K562 (cell line): ENCODE results near the gene RUSC1. TPM values are rescaled to one million over a fixed set of nuclear protein-coding genes. Genes with fewer than 3 reads are reported as not detected.

Experiments used
- ATAC-seq: fragments of 200-7000 bp; cut with Tn5 transposase; 3 replicates; pipeline ENCODE4 v1.9.1; 2020; ENCODE audit warnings: moderate library complexity
- BruUV-seq: library from RNA; stranded (reverse); fragments of 400-500 nt; replicated peaks from 2 replicates; lab custom pipeline; 2021; lab: Mats Ljungman, UMichigan
- CTCF ChIA-PET: fragments of 300-600 bp; formaldehyde crosslinking; extraction: SDS; loops from one replicate; lab custom pipeline; 2021; ENCODE audit warnings: low intra/inter-chr PET ratio; lab: Yijun Ruan, JAX
- POLR2A ChIA-PET: fragments of 300-600, 350-650 bp; sonication (Branson Sonifier 250); formaldehyde crosslinking; extraction: SDS; loops from one replicate; lab custom pipeline; 2021; ENCODE audit warnings: antibody characterized with exemption, inconsistent platforms; lab: Yijun Ruan, JAX
- DNase-seq, 4 experiments: peaks; one replicate each; pipeline versions ENCODE4 v3.0.0 to v3.0.0-alpha.2; 2011 to 2018; ENCODE audit warnings: low spot score in 3 of 4, mixed read lengths in 3 of 4; ENCODE audit errors: extremely low read depth in 1 of 4
- FAIRE-seq: peaks from 2 replicates; lab custom pipeline; 2011; peaks lifted over from hg19 to GRCh38; lab: Jason Lieb, UNC
- H2AFZ ChIP-seq: 2 replicates; pipeline ENCODE4 v1.6.0; 2011; ENCODE audit warnings: low read depth, low read length, control low read depth, inconsistent platforms
- H3K27ac ChIP-seq: fragments of 200-600 bp; 3 replicates; pipeline ENCODE4 v1.8.0; 2011; ENCODE audit warnings: low read depth, mild to moderate bottlenecking, control low read depth, inconsistent platforms, low read length, moderate library complexity, mixed read lengths; ENCODE audit errors: extremely low read depth
- H3K27me3 ChIP-seq, 2 experiments: fragments of 300-600 bp in 1 of 2; 2 replicates in 1 of 2; 3 replicates in 1 of 2; pipeline versions ENCODE4 v1.6.0 to v1.8.0; 2011; ENCODE audit warnings: inconsistent platforms in 2 of 2, low read length in 2 of 2, mild to moderate bottlenecking in 1 of 2, mixed read lengths in 1 of 2, moderate library complexity in 1 of 2; ENCODE audit not compliant: control insufficient read depth in 2 of 2, insufficient read depth in 2 of 2
- H3K36me3 ChIP-seq: fragments of 300-600 bp; 3 replicates; pipeline ENCODE4 v1.8.0; 2011; ENCODE audit warnings: mild to moderate bottlenecking, low read length, inconsistent platforms; ENCODE audit not compliant: control insufficient read depth, insufficient read depth
- H3K4me1 ChIP-seq, 2 experiments: fragments of 200-600 bp in 1 of 2; replicated peaks in 1 of 2; 2 replicates in 1 of 2; 3 replicates in 1 of 2; pipeline versions ENCODE4 v1.5.1 to v1.8.0; 2011; ENCODE audit warnings: inconsistent platforms in 2 of 2, low read length in 2 of 2, mild to moderate bottlenecking in 1 of 2, mixed read lengths in 1 of 2, moderate library complexity in 1 of 2; ENCODE audit not compliant: control insufficient read depth in 2 of 2, insufficient read depth in 2 of 2
- H3K4me2 ChIP-seq: 2 replicates; pipeline ENCODE4 v1.6.1; 2011; ENCODE audit warnings: low read length, control low read depth, inconsistent platforms, mixed read lengths; ENCODE audit not compliant: insufficient read depth
- H3K4me3 ChIP-seq: fragments of 200-600 bp; sonication (generic), shearing (Covaris generic); 2 replicates; pipeline ENCODE4 v1.5.1; 2016; ENCODE audit warnings: control low read depth, inconsistent platforms
- H3K79me2 ChIP-seq: fragments of 200-600 bp; 3 replicates; pipeline ENCODE4 v1.8.0; 2011; ENCODE audit warnings: low read length, inconsistent platforms; ENCODE audit not compliant: control insufficient read depth, insufficient read depth
- H3K9ac ChIP-seq, 2 experiments: 2 replicates each; pipeline versions ENCODE4 v1.6.0 to v1.6.1; 2011; ENCODE audit warnings: low read depth in 2 of 2, low read length in 2 of 2, control low read depth in 1 of 2, inconsistent platforms in 1 of 2, mild to moderate bottlenecking in 1 of 2, mixed read lengths in 1 of 2; ENCODE audit not compliant: insufficient read depth in 1 of 2
- H3K9me1 ChIP-seq: one replicate; pipeline ENCODE4 v1.6.0; 2011; ENCODE audit warnings: inconsistent platforms, mild to moderate bottlenecking, low read length, moderate library complexity; ENCODE audit not compliant: control insufficient read depth, insufficient read depth
- H3K9me3 ChIP-seq: replicated peaks from 2 replicates; pipeline ENCODE4 v1.5.1; 2011; ENCODE audit warnings: low read depth, low read length, inconsistent platforms; ENCODE audit not compliant: control insufficient read depth, insufficient read depth
- H4K20me1 ChIP-seq: replicated peaks from 2 replicates; pipeline ENCODE4 v1.6.1; 2011; ENCODE audit warnings: low read length, inconsistent platforms, mixed read lengths; ENCODE audit not compliant: control insufficient read depth, insufficient read depth
- ADNP ChIP-seq: fragments of 200-800 bp; sonication (Bioruptor generic); IDR thresholded peaks from 2 replicates; pipeline ENCODE4 v1.6.1; 2016; ENCODE audit warnings: missing genetic modification characterization, missing compliant biosample characterization
- CREB1 ChIP-seq, 2 experiments: sonication (generic) in 1 of 2; formaldehyde crosslinking in 1 of 2; IDR thresholded peaks; 2 replicates each; pipeline versions ENCODE4 v1.6.1 to v1.8.0; 2012 to 2022; ENCODE audit warnings: inconsistent platforms in 1 of 2, mild to moderate bottlenecking in 1 of 2, missing genetic modification reagents in 1 of 2, moderate library complexity in 1 of 2
- HMGN3 ChIP-seq: IDR thresholded peaks from 2 replicates; pipeline ENCODE4 v1.6.1; 2011; ENCODE audit warnings: borderline replicate concordance, low read depth, mild to moderate bottlenecking, mixed read lengths, low read length; ENCODE audit not compliant: insufficient read length; ENCODE audit errors: extremely low read depth
- POLR2AphosphoS2 ChIP-seq: IDR thresholded peaks from 2 replicates; pipeline ENCODE4 v1.6.1; 2012; ENCODE audit warnings: low read length, improper control_type of control experiment
- RBBP5 ChIP-seq: fragments of 200-600 bp; sonication (generic); IDR thresholded peaks from 2 replicates; pipeline ENCODE4 v1.6.1; 2012; ENCODE audit warnings: borderline replicate concordance, mild to moderate bottlenecking, low read length, control low read depth, inconsistent platforms; ENCODE audit not compliant: insufficient read depth, poor library complexity, severe bottlenecking
- TEAD1 ChIP-seq, 2 experiments: fragments of 450-650 bp in 1 of 2; sonication (generic) in 1 of 2; formaldehyde crosslinking; IDR thresholded peaks; 2 replicates each; pipeline versions ENCODE4 v1.4.0 to v1.8.0; 2020 to 2022; ENCODE audit warnings: mild to moderate bottlenecking in 2 of 2, missing genetic modification reagents in 1 of 2
- U2AF1 ChIP-seq: fragments of 200-400 bp; formaldehyde crosslinking; optimal IDR thresholded peaks from 2 replicates; pipeline ENCODE3; 2017; ENCODE audit warnings: mild to moderate bottlenecking, low read depth, low read length, moderate library complexity
- ZBTB1 ChIP-seq: sonication (generic); formaldehyde crosslinking; IDR thresholded peaks from 2 replicates; pipeline ENCODE4 v1.8.1; 2023; ENCODE audit warnings: missing genetic modification reagents, low read depth, mild to moderate bottlenecking, borderline replicate concordance
- ZBTB9 ChIP-seq: fragments of 450-650 bp; formaldehyde crosslinking; IDR thresholded peaks from 2 replicates; pipeline ENCODE4 v1.4.0; 2020; ENCODE audit warnings: mild to moderate bottlenecking, moderate library complexity
- ZNF655 ChIP-seq: fragments of 250-450 bp; sonication (Bioruptor Pico); IDR thresholded peaks from 2 replicates; pipeline ENCODE4 v1.5.0; 2021
- WGBS: fragments of 100-300 bp; shearing (Covaris generic); methylation state at CpG from one replicate; pipeline ENCODE4 v1.1.6; 2016; ENCODE audit warnings: low coverage, mixed read lengths; ENCODE audit not compliant: insufficient coverage; ENCODE audit errors: missing lambda C conversion rate; 5-methylcytosine and 5-hydroxymethylcytosine counted together
- in situ Hi-C: fragments of 300-500 bp; cut with MboI; formaldehyde crosslinking; loops from 4 replicates; pipeline ENCODE4 v1.15.0; 2018; ENCODE audit warnings: inconsistent platforms, mixed read lengths
- intact Hi-C: fragments of 100-400 bp; cut with micrococcal nuclease; formaldehyde crosslinking; loops from 2 replicates; pipeline ENCODE4 v1.14.2; 2022
- polyA plus RNA-seq, 8 experiments: library from polyadenylated mRNA; depleted of rRNA in 4 of 8; stranded (reverse) in 5 of 8; unstranded in 3 of 8; fragments of >200 nt; fragmentation: Nextera tagmentation in 2 of 8; fragmentation: Illumina TruSeq in 1 of 8; extraction: Ambion mirVana in 2 of 8; extraction: Trizol in 1 of 8; gene quantifications; 2 replicates each; pipeline versions ENCODE4 v1.2.1 to v1.2.3, GENCODE V29; 2011 to 2014; ENCODE audit warnings: inconsistent platforms in 1 of 8, missing spikeins in 1 of 8
- total RNA-seq, 7 experiments: library from RNA; depleted of rRNA in 6 of 7; stranded (reverse); fragments of >200 nt in 6 of 7; fragmentation: Illumina TruSeq in 2 of 7; extraction: Trizol in 2 of 7; gene quantifications; 2 replicates each; pipeline versions ENCODE4 v1.2.1 to v1.2.3, GENCODE V29; 2011 to 2021; ENCODE audit warnings: low replicate concordance in 1 of 7
- TF ChIP-seq, protein P1 (sequence below): fragments of 450-650 bp; formaldehyde crosslinking; IDR thresholded peaks from 2 replicates; pipeline ENCODE4 v1.4.0; 2022; ENCODE audit warnings: missing genetic modification characterization
- TF ChIP-seq, protein P2 (sequence below): IDR thresholded peaks from 2 replicates; pipeline ENCODE4 v1.6.1; 2012; ENCODE audit warnings: low read depth, low read length, improper control_type of control experiment, borderline replicate concordance
- TF ChIP-seq, protein P3 (sequence below): IDR thresholded peaks from 2 replicates; pipeline ENCODE4 v1.6.1; 2014; ENCODE audit warnings: antibody characterized with exemption

The RUSC1 gene
- total and polyA plus RNA-seq, 9 of the 15 experiments (the other 6 are each of a cell fraction or from before 2014, with no cell fraction given) = 5.7 to 68.3 (median 33.6) TPM

- H3K36me3 ChIP-seq = peaks cover 50% of the 10 kb centered on the region
- H4K20me1 ChIP-seq = peaks cover 14% of the 10 kb centered on the region
- peak in 1 of 4 experiments; percentile 41 for DNase-seq
- WGBS = 69% methylated on average over 11 of the region's 11 CpGs
- H3K27me3 ChIP-seq = no peaks in the 10 kb centered on the region
- intact Hi-C loops (loop anchor here (10.0 kb wide), 1 partner anchor 275 kb away; no protein-coding TSS in a partner anchor), in situ Hi-C loops (loop anchor here (25.0 kb wide), 1 partner anchor 1417 kb away; the partner anchor contains the start of genes ISG20L2, METTL25B and MRPL24)
- peaks cover 8 to 52% of the 10 kb centered on the region in 2 experiments; a peak in 4 of 5 replicates for H3K4me1 ChIP-seq
- peaks cover 4% of the 10 kb centered on the region for H3K9me1 ChIP-seq
- peak overlapping the region; percentile 40 for H3K4me2 ChIP-seq
- H3K4me3 ChIP-seq = no peak overlapping the region
- BruUV-seq = no TSS peak
- peak overlapping the region; percentile 53; the same call in 2 of the 3 replicates for H3K27ac ChIP-seq
- CTCF ChIA-PET = no interaction called here
- no peak overlapping the region for H2AFZ ChIP-seq
- FAIRE-seq = no peak
- H3K9me3 ChIP-seq = no peaks in the 10 kb centered on the region
- H3K9ac ChIP-seq = peak overlapping the region in 1 of 2 experiments; percentile 66; a peak in 2 of 4 replicates
- POLR2A ChIA-PET = interaction anchor here (0.7 to 5.7 kb wide), 10 partner anchors 8 to 243 kb away, joined by 3 to 30 read pairs (median 4); partner anchors contain the start of genes ASH1L, CLK2, ENTREP3 and FDPS
- ATAC-seq = no peak
- H3K79me2 ChIP-seq = peaks cover 10% of the 10 kb centered on the region
- TF ChIP-seq CREB1 (IDR thresholded peaks at IDR 0.05) (no peak), CREB1 (CRISPR knock-in tag; IDR thresholded peaks at IDR 0.05) (no peak), POLR2AphosphoS2 (no peak), ADNP (tag) (no peak), ZBTB9 (CRISPR knock-in tag) (no peak), U2AF1 (no peak), RBBP5 (no peak), HMGN3 (no peak), TEAD1 (CRISPR knock-in tag; IDR thresholded peaks at IDR 0.05) (no peak), ZNF655 (no peak), ZBTB1 (CRISPR knock-in tag) (no peak)
- TF ChIP-seq, protein P1, sequence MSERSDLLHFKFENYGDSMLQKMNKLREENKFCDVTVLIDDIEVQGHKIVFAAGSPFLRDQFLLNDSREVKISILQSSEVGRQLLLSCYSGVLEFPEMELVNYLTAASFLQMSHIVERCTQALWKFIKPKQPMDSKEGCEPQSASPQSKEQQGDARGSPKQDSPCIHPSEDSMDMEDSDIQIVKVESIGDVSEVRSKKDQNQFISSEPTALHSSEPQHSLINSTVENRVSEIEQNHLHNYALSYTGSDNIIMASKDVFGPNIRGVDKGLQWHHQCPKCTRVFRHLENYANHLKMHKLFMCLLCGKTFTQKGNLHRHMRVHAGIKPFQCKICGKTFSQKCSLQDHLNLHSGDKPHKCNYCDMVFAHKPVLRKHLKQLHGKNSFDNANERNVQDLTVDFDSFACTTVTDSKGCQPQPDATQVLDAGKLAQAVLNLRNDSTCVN (CRISPR knock-in tag) = no peak
- TF ChIP-seq, protein P2, sequence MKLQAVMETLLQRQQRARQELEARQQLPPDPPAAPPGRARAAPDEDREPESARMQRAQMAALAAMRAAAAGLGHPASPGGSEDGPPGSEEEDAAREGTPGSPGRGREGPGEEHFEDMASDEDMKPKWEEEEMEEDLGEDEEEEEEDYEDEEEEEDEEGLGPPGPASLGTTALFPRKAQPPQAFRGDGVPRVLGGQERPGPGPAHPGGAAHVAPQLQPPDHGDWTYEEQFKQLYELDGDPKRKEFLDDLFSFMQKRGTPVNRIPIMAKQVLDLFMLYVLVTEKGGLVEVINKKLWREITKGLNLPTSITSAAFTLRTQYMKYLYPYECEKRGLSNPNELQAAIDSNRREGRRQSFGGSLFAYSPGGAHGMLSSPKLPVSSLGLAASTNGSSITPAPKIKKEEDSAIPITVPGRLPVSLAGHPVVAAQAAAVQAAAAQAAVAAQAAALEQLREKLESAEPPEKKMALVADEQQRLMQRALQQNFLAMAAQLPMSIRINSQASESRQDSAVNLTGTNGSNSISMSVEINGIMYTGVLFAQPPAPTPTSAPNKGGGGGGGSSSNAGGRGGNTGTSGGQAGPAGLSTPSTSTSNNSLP = no peak
- TF ChIP-seq, protein P3, sequence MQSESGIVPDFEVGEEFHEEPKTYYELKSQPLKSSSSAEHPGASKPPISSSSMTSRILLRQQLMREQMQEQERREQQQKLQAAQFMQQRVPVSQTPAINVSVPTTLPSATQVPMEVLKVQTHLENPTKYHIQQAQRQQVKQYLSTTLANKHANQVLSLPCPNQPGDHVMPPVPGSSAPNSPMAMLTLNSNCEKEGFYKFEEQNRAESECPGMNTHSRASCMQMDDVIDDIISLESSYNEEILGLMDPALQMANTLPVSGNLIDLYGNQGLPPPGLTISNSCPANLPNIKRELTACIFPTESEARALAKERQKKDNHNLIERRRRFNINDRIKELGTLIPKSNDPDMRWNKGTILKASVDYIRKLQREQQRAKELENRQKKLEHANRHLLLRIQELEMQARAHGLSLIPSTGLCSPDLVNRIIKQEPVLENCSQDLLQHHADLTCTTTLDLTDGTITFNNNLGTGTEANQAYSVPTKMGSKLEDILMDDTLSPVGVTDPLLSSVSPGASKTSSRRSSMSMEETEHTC = no peak
These were observed 442 bp upstream of the RUSC1 start for GRCh38 chr1:155320252-155320651.
